PFSK-1 (cell line): ENCODE measurements around the gene STK25.

Experiments
- FOXP2 ChIP-seq: optimal IDR thresholded peaks from 2 replicates; pipeline ENCODE3; 2011; ENCODE audit warnings: borderline replicate concordance, control low read depth, inconsistent platforms; ENCODE audit not compliant: insufficient read depth; ENCODE audit errors: extremely low read length, extremely low read depth
- POLR2AphosphoS5 ChIP-seq: IDR thresholded peaks from 2 replicates; pipeline ENCODE4 v1.6.1; 2012; ENCODE audit warnings: low read depth, mild to moderate bottlenecking, control low read depth, low read length, moderate library complexity
- REST ChIP-seq, 2 experiments: IDR thresholded peaks; 2 replicates each; pipeline versions ENCODE4 v1.6.1 to v1.8.0; 2011 to 2012; ENCODE audit warnings: low read depth in 2 of 2, low read length in 2 of 2, control low read depth in 1 of 2, inconsistent platforms in 1 of 2, mild to moderate bottlenecking in 1 of 2, moderate library complexity in 1 of 2; ENCODE audit not compliant: insufficient read depth in 1 of 2
- SIN3A ChIP-seq: IDR thresholded peaks from 2 replicates; pipeline ENCODE4 v1.6.1; 2012; ENCODE audit warnings: mild to moderate bottlenecking, low read length, moderate library complexity, borderline replicate concordance; ENCODE audit not compliant: insufficient read depth
- TAF1 ChIP-seq: IDR thresholded peaks from 2 replicates; pipeline ENCODE4 v1.6.1; 2012; ENCODE audit warnings: low read length, control low read depth, borderline replicate concordance; ENCODE audit not compliant: insufficient read depth

STK25 gene

GRCh38 chr2:241502281-241502680 is 6.1 kb downstream of the STK25 start:
- TF ChIP-seq POLR2AphosphoS5 (no peak), TAF1 (no peak), SIN3A (no peak), REST (IDR thresholded peaks at IDR 0.05; ENCODE audit: insufficient read depth in 1 of 2, low read depth in 2 of 2, low read length in 2 of 2) (no peak), FOXP2 (no peak)

- TF ChIP-seq FOXP2: no peak
- TF ChIP-seq REST (IDR thresholded peaks at IDR 0.05; ENCODE audit: insufficient read depth in 1 of 2, low read depth in 2 of 2, low read length in 2 of 2): no peak
- no peak for TF ChIP-seq POLR2AphosphoS5
- no peak for TF ChIP-seq TAF1
- TF ChIP-seq SIN3A: no peak
Observed at GRCh38 chr2:241501551-241501950, 6.8 kb downstream of the STK25 start.

- TF ChIP-seq REST (IDR thresholded peaks at IDR 0.05; ENCODE audit: insufficient read depth in 1 of 2, low read depth in 2 of 2, low read length in 2 of 2): no peak
- TF ChIP-seq POLR2AphosphoS5: no peak
- TF ChIP-seq SIN3A: no peak
- TF ChIP-seq TAF1: no peak
- no peak for TF ChIP-seq FOXP2
Observed at GRCh38 chr2:241501099-241501541, 7.3 kb downstream of the STK25 start.

- TF ChIP-seq TAF1: no peak
- no peak for TF ChIP-seq POLR2AphosphoS5
- no peak for TF ChIP-seq REST (IDR thresholded peaks at IDR 0.05; ENCODE audit: insufficient read depth in 1 of 2, low read depth in 2 of 2, low read length in 2 of 2)
- no peak for TF ChIP-seq SIN3A
- TF ChIP-seq FOXP2: no peak
Observed at GRCh38 chr2:241500431-241500975, 7.9 kb downstream of the STK25 start.
